Endothelial cell of umbilical vein (primary cell): ENCODE results near the gene IL20. TPM values are rescaled to one million over a fixed set of nuclear protein-coding genes. Genes with fewer than 3 reads are reported as not detected.

Source experiments
- BruUV-seq: library from RNA; stranded (reverse); fragments of 400-500 nt; replicated peaks from 2 replicates; lab custom pipeline; 2021; lab: Mats Ljungman, UMichigan
- CTCF ChIA-PET: fragments of 300-600, 350-600 bp; sonication (Branson Sonifier 250); formaldehyde crosslinking; loops from one replicate; lab custom pipeline; 2021; ENCODE audit warnings: antibody characterized with exemption, inconsistent platforms; lab: Charles Lee
- POLR2A ChIA-PET: fragments of 300-600, 350-600 bp; sonication (Branson Sonifier 250); formaldehyde crosslinking; loops from one replicate; lab custom pipeline; 2021; ENCODE audit warnings: antibody characterized with exemption, inconsistent platforms; lab: Charles Lee
- DNase-seq: peaks from one replicate; pipeline ENCODE4 v3.0.0-alpha.2; 2011; ENCODE audit warnings: low read depth, low spot score
- FAIRE-seq: peaks from 2 replicates; lab custom pipeline; 2011; peaks lifted over from hg19 to GRCh38; lab: Jason Lieb, UNC
- H2AFZ ChIP-seq: 2 replicates; pipeline ENCODE4 v1.6.0; 2012; ENCODE audit warnings: low read depth, low read length, control low read depth, inconsistent platforms
- H3K27ac ChIP-seq: 2 replicates; pipeline ENCODE4 v1.5.1; 2011; ENCODE audit warnings: low read depth, mild to moderate bottlenecking, control low read depth, low read length, moderate library complexity; ENCODE audit not compliant: insufficient read depth
- H3K27me3 ChIP-seq, 2 experiments: 2 replicates each; pipeline versions ENCODE4 v1.6.0 to v1.6.1; 2011; ENCODE audit warnings: low read length in 2 of 2, mixed read lengths in 1 of 2; ENCODE audit not compliant: control insufficient read depth in 2 of 2, insufficient read depth in 2 of 2
- H3K36me3 ChIP-seq, 2 experiments: 2 replicates in 1 of 2; 3 replicates in 1 of 2; pipeline ENCODE4 v1.5.1; 2011; ENCODE audit warnings: low read length in 2 of 2, mild to moderate bottlenecking in 1 of 2, moderate library complexity in 1 of 2; ENCODE audit not compliant: control insufficient read depth in 2 of 2, insufficient read depth in 2 of 2; ENCODE audit errors: extremely low read depth in 1 of 2
- H3K4me1 ChIP-seq: 3 replicates; pipeline ENCODE4 v1.5.1; 2011; ENCODE audit warnings: mild to moderate bottlenecking, low read length; ENCODE audit not compliant: control insufficient read depth, insufficient read depth; ENCODE audit errors: extremely low read depth
- H3K4me2 ChIP-seq: 2 replicates; pipeline ENCODE4 v1.6.1; 2011; ENCODE audit warnings: low read length, control low read depth, mixed read lengths; ENCODE audit not compliant: insufficient read depth
- H3K4me3 ChIP-seq, 3 experiments: fragments of 200-600 bp in 1 of 3; sonication (generic), shearing (Covaris generic) in 1 of 3; replicated peaks in 1 of 3; 2 replicates each; pipeline ENCODE4 v1.5.1; 2011 to 2016; ENCODE audit warnings: control low read depth in 3 of 3, low read length in 3 of 3, mild to moderate bottlenecking in 2 of 3, inconsistent platforms in 1 of 3, low read depth in 1 of 3, moderate library complexity in 1 of 3; ENCODE audit not compliant: insufficient read depth in 1 of 3
- H3K79me2 ChIP-seq: 2 replicates; pipeline ENCODE4 v1.6.0; 2012; ENCODE audit warnings: low read length, inconsistent platforms; ENCODE audit not compliant: control insufficient read depth, insufficient read depth
- H3K9ac ChIP-seq: replicated peaks from 2 replicates; pipeline ENCODE3; 2011; ENCODE audit warnings: low read length, control low read depth; ENCODE audit not compliant: insufficient read depth; ENCODE audit errors: extremely low read depth
- H3K9me1 ChIP-seq: replicated peaks from 3 replicates; pipeline ENCODE4 v1.6.0; 2011; ENCODE audit warnings: mild to moderate bottlenecking, low read length; ENCODE audit not compliant: control insufficient read depth, insufficient read depth; ENCODE audit errors: extremely low read depth
- H3K9me3 ChIP-seq: replicated peaks from 2 replicates; pipeline ENCODE4 v1.5.1; 2012; ENCODE audit warnings: low read length, inconsistent platforms; ENCODE audit not compliant: control insufficient read depth, insufficient read depth
- H4K20me1 ChIP-seq: replicated peaks from 2 replicates; pipeline ENCODE3; 2011; ENCODE audit warnings: mild to moderate bottlenecking, low read length; ENCODE audit not compliant: control insufficient read depth, insufficient read depth; ENCODE audit errors: extremely low read depth
- CTCF ChIP-seq, 2 donors: IDR thresholded peaks; 1 replicate in 1 of 2; 2 replicates in 1 of 2; pipeline ENCODE4 v1.5.1; 2011; ENCODE audit warnings: low read length in 2 of 2, mild to moderate bottlenecking in 2 of 2, moderate library complexity in 2 of 2, control low read depth in 1 of 2, inconsistent platforms in 1 of 2, low read depth in 1 of 2; ENCODE audit not compliant: insufficient read depth in 1 of 2; ENCODE audit errors: extremely low read depth in 1 of 2
- EZH2 ChIP-seq: IDR thresholded peaks from 2 replicates; pipeline ENCODE4 v1.6.1; 2012; ENCODE audit warnings: borderline replicate concordance, low read depth, mild to moderate bottlenecking, moderate library complexity, low read length, inconsistent platforms; ENCODE audit not compliant: severe bottlenecking
- FOS ChIP-seq: IDR thresholded peaks from 2 replicates; pipeline ENCODE4 v1.6.1; 2011; ENCODE audit warnings: mild to moderate bottlenecking, low read length, moderate library complexity, borderline replicate concordance; ENCODE audit not compliant: insufficient read depth
- GATA2 ChIP-seq: IDR thresholded peaks from 2 replicates; pipeline ENCODE4 v1.7.0; 2011; ENCODE audit warnings: low read depth, mild to moderate bottlenecking, moderate library complexity, mixed read lengths, low read length; ENCODE audit not compliant: insufficient read length, insufficient read depth
- JUN ChIP-seq: IDR thresholded peaks from 2 replicates; pipeline ENCODE4 v1.6.1; 2011; ENCODE audit warnings: borderline replicate concordance, low read depth; ENCODE audit not compliant: insufficient read length, insufficient read depth
- MAX ChIP-seq: IDR thresholded peaks from 2 replicates; pipeline ENCODE4 v1.6.1; 2011; ENCODE audit not compliant: insufficient read depth, insufficient read length
- MYC ChIP-seq: IDR thresholded peaks from one replicate; pipeline ENCODE4 v1.6.1; 2011; ENCODE audit warnings: mild to moderate bottlenecking, low read depth, low read length
- POLR2A ChIP-seq: IDR thresholded peaks from 2 replicates; pipeline ENCODE4 v1.6.1; 2012; ENCODE audit warnings: low read depth, mild to moderate bottlenecking, control low read depth, low read length
- POLR2AphosphoS5 ChIP-seq: IDR thresholded peaks from 2 replicates; pipeline ENCODE4 v1.6.1; 2012; ENCODE audit warnings: low read depth, mild to moderate bottlenecking, control low read depth, low read length, moderate library complexity; ENCODE audit not compliant: insufficient read depth
- dilution Hi-C: fragments of 300-500 bp; cut with MboI; formaldehyde crosslinking; loops from one replicate; pipeline ENCODE4 v1.15.0; 2019; ENCODE audit warnings: low sequenced_read_pairs; ENCODE audit not compliant: extremely low pct_ligation_motif_present
- intact Hi-C: fragments of 100-400 bp; cut with micrococcal nuclease; formaldehyde crosslinking; loops from one replicate; pipeline ENCODE4 v1.10.0; 2022
- polyA plus RNA-seq, 4 experiments: library from polyadenylated mRNA; depleted of rRNA in 3 of 4; stranded (reverse) in 3 of 4; unstranded in 1 of 4; fragments of >200 nt; gene quantifications; 2 replicates each; pipeline versions ENCODE4 v1.2.1 to v1.2.3, GENCODE V29; 2011 to 2012; ENCODE audit warnings: missing spikeins in 1 of 4
- total RNA-seq: library from RNA; stranded (reverse); gene quantifications from 2 replicates; pipeline ENCODE4 v1.2.3, GENCODE V29; 2021

Gene IL20
- total and polyA plus RNA-seq, 2 donors (not counting 3 experiments of a cell fraction or from before 2014, with no cell fraction given): not detected

DNA sequence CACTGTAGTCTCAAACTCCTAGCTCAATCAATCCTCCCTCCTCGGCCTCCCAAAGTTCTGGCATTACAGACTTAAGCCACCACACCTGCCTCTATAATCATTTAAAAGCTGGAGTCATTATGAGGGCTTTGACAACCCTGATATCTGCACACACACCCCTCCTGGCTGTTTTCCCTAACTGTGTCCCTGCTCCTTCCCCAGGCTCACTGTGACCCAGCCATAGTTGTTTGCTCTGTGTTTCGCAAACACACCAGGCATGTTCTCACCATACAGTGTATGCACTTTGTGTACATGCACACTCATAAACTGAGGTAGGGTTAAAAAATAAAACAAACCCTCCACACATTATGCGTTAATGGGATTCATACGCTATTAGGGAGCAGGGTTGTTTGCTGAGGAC, 21.8 kb upstream of the IL20 start:
- intact Hi-C loops: no loop called here
- Histone ChIP-seq H3K9me3 (no peaks in the 10 kb centered on the region), H3K4me3 (no peak overlapping the region), H3K27ac (no peak overlapping the region), H3K9me1 (no peaks in the 10 kb centered on the region), H3K79me2 (no peaks in the 10 kb centered on the region), H3K4me2 (no peak overlapping the region), H2AFZ (no peak overlapping the region), H3K4me1 (no peaks in the 10 kb centered on the region), H3K27me3 (no peaks in the 10 kb centered on the region), H3K9ac (no peak overlapping the region), H4K20me1 (no peaks in the 10 kb centered on the region), H3K36me3 (no peaks in the 10 kb centered on the region)
- no TSS peak for BruUV-seq
- FAIRE-seq (no peak), DNase-seq (no peak)
- ChIA-PET POLR2A (no interaction called here), CTCF (no interaction called here)
- dilution Hi-C loops: no loop called here
- TF ChIP-seq POLR2AphosphoS5 (no peak), EZH2 (no peak), MAX (no peak), MYC (no peak), CTCF (IDR thresholded peaks at IDR 0.05; ENCODE audit: extremely low read depth in 1 of 2, insufficient read depth in 1 of 2, low read depth in 1 of 2, low read length in 2 of 2) (no peak), POLR2A (no peak), FOS (no peak), GATA2 (no peak), JUN (no peak)
